Activated naive CD4-positive, alpha-beta T cell treated with anti-CD3 and anti-CD28 coated beads, Interleukin-2, amount 10 ng/mL, durations not matched to agents 7 days and 5 days (primary cell): ENCODE measurements around the gene STPG1.

ENCODE experiments used
- CTCF ChIA-PET: fragments of 350-600 bp; sonication (Branson Sonifier 250); formaldehyde crosslinking; loops from one replicate; lab custom pipeline; 2021; ENCODE audit warnings: antibody characterized with exemption; lab: Charles Lee
- DNase-seq: peaks from one replicate; pipeline ENCODE4 v3.0.0-alpha.2; 2020
- H3K27ac Mint-ChIP-seq: one replicate; pipeline ENCODE4 v1.8.0; 2021; ENCODE audit warnings: mild to moderate bottlenecking, moderate library complexity, mixed read lengths
- H3K27me3 Mint-ChIP-seq: one replicate; pipeline ENCODE4 v1.8.0; 2021; ENCODE audit warnings: mild to moderate bottlenecking, mixed read lengths
- H3K36me3 Mint-ChIP-seq: one replicate; pipeline ENCODE4 v1.8.0; 2021; ENCODE audit warnings: mixed read lengths
- H3K4me1 Mint-ChIP-seq: one replicate; pipeline ENCODE4 v1.8.0; 2021; ENCODE audit warnings: mixed read lengths
- H3K4me3 Mint-ChIP-seq: one replicate; pipeline ENCODE4 v1.8.0; 2021; ENCODE audit warnings: mild to moderate bottlenecking, moderate library complexity, mixed read lengths
- H3K9me3 Mint-ChIP-seq: one replicate; pipeline ENCODE4 v1.8.0; 2021; ENCODE audit warnings: mixed read lengths

Gene STPG1

GRCh38 chr1:24329331-24329730 lies 84.3 kb downstream of the STPG1 start:
- CTCF ChIA-PET = no interaction called here
- Mint-ChIP-seq H3K4me1 (no peaks in the 10 kb centered on the region), H3K36me3 (no peaks in the 10 kb centered on the region), H3K27ac (no peak overlapping the region), H3K4me3 (no peak overlapping the region), H3K27me3 (peaks cover 88% of the 10 kb centered on the region), H3K9me3 (no peaks in the 10 kb centered on the region)
- DNase-seq = no peak

- CTCF ChIA-PET = interaction anchor here (0.5 kb wide), 1 partner anchor 331 kb away, joined by 3 read pairs; no protein-coding TSS in a partner anchor
- H3K4me3 Mint-ChIP-seq = no peak overlapping the region
- peaks cover 7% of the 10 kb centered on the region for H3K4me1 Mint-ChIP-seq
- no peak overlapping the region for H3K27ac Mint-ChIP-seq
- no peak for DNase-seq
- H3K36me3 Mint-ChIP-seq = no peaks in the 10 kb centered on the region
- no peaks in the 10 kb centered on the region for H3K9me3 Mint-ChIP-seq
- peaks cover 95% of the 10 kb centered on the region for H3K27me3 Mint-ChIP-seq
These were observed 85.7 kb downstream of the STPG1 start for GRCh38 chr1:24327891-24328290.

GRCh38 chr1:24327486-24327885 lies 86.1 kb downstream of the STPG1 start:
- Mint-ChIP-seq H3K4me1 (peaks cover 11% of the 10 kb centered on the region), H3K9me3 (no peaks in the 10 kb centered on the region), H3K36me3 (no peaks in the 10 kb centered on the region), H3K4me3 (no peak overlapping the region), H3K27ac (no peak overlapping the region), H3K27me3 (peaks cover 95% of the 10 kb centered on the region)
- no peak for DNase-seq
- CTCF ChIA-PET = interaction anchor here (0.5 kb wide), 1 partner anchor 330 kb away, joined by 3 read pairs; no protein-coding TSS in a partner anchor

- H3K9me3 Mint-ChIP-seq = no peaks in the 10 kb centered on the region
- no peak overlapping the region for H3K27ac Mint-ChIP-seq
- H3K27me3 Mint-ChIP-seq = peaks cover 95% of the 10 kb centered on the region
- no peak overlapping the region for H3K4me3 Mint-ChIP-seq
- CTCF ChIA-PET = interaction anchor here (3.3 kb wide), 1 partner anchor 66 kb away, joined by 16 read pairs; no protein-coding TSS in a partner anchor
- H3K4me1 Mint-ChIP-seq = peaks cover 24% of the 10 kb centered on the region
- no peaks in the 10 kb centered on the region for H3K36me3 Mint-ChIP-seq
- no peak for DNase-seq
These were observed 87.8 kb downstream of the STPG1 start for GRCh38 chr1:24325587-24326449.

GRCh38 chr1:24324903-24325302 lies 88.7 kb downstream of the STPG1 start:
- Mint-ChIP-seq H3K4me1 (peaks cover 33% of the 10 kb centered on the region), H3K27me3 (peaks cover 97% of the 10 kb centered on the region), H3K36me3 (no peaks in the 10 kb centered on the region), H3K4me3 (no peak overlapping the region), H3K27ac (no peak overlapping the region), H3K9me3 (no peaks in the 10 kb centered on the region)
- no peak for DNase-seq
- CTCF ChIA-PET = interaction anchor here (3.3 kb wide), 1 partner anchor 67 kb away, joined by 16 read pairs; no protein-coding TSS in a partner anchor

GRCh38 chr1:24323281-24323680 lies 90.3 kb downstream of the STPG1 start:
- DNase-seq = no peak
- Mint-ChIP-seq H3K4me1 (peaks cover 47% of the 10 kb centered on the region), H3K4me3 (no peak overlapping the region), H3K27me3 (peaks cover 97% of the 10 kb centered on the region), H3K9me3 (no peaks in the 10 kb centered on the region), H3K27ac (no peak overlapping the region), H3K36me3 (no peaks in the 10 kb centered on the region)
- CTCF ChIA-PET = interaction anchor here (3.3 kb wide), 1 partner anchor 68 kb away, joined by 16 read pairs; no protein-coding TSS in a partner anchor

GRCh38 chr1:24322470-24323177 lies 91.0 kb downstream of the STPG1 start:
- Mint-ChIP-seq H3K27ac (peak overlapping the region; percentile 75), H3K4me1 (peaks cover 48% of the 10 kb centered on the region), H3K27me3 (peaks cover 97% of the 10 kb centered on the region), H3K4me3 (peak overlapping the region; percentile 69), H3K9me3 (no peaks in the 10 kb centered on the region), H3K36me3 (no peaks in the 10 kb centered on the region)
- DNase-seq = no peak
- CTCF ChIA-PET = interaction anchor here (2.8 to 3.3 kb wide), 3 partner anchors 62 to 121 kb away, joined by 10 to 16 read pairs (median 11); no protein-coding TSS in a partner anchor

- H3K9me3 Mint-ChIP-seq = no peaks in the 10 kb centered on the region
- H3K4me1 Mint-ChIP-seq = peaks cover 48% of the 10 kb centered on the region
- CTCF ChIA-PET = interaction anchor here (1.2 to 3.3 kb wide), 4 partner anchors 63 to 120 kb away, joined by 4 to 16 read pairs (median 10); no protein-coding TSS in a partner anchor
- no peaks in the 10 kb centered on the region for H3K36me3 Mint-ChIP-seq
- peak overlapping the region; percentile 69 for H3K4me3 Mint-ChIP-seq
- DNase-seq = peak; percentile 85
- peaks cover 100% of the 10 kb centered on the region for H3K27me3 Mint-ChIP-seq
- H3K27ac Mint-ChIP-seq = peak overlapping the region; percentile 75
These were observed 91.7 kb downstream of the STPG1 start for GRCh38 chr1:24321697-24322469.

GRCh38 chr1:24321126-24321525 lies 92.5 kb downstream of the STPG1 start:
- CTCF ChIA-PET = interaction anchor here (1.2 to 2.8 kb wide), 4 partner anchors 64 to 122 kb away, joined by 3 to 11 read pairs (median 7); no protein-coding TSS in a partner anchor
- Mint-ChIP-seq H3K36me3 (no peaks in the 10 kb centered on the region), H3K27ac (no peak overlapping the region), H3K4me1 (peaks cover 48% of the 10 kb centered on the region), H3K4me3 (no peak overlapping the region), H3K9me3 (no peaks in the 10 kb centered on the region), H3K27me3 (peaks cover 100% of the 10 kb centered on the region)
- peak; percentile 25 for DNase-seq

GRCh38 chr1:24319962-24320361 lies 93.6 kb downstream of the STPG1 start:
- no peaks in the 10 kb centered on the region for H3K9me3 Mint-ChIP-seq
- CTCF ChIA-PET = interaction anchor here (0.5 to 2.8 kb wide), 8 partner anchors 30 to 124 kb away, joined by 3 to 11 read pairs (median 4); no protein-coding TSS in a partner anchor
- no peak overlapping the region for H3K27ac Mint-ChIP-seq
- peaks cover 100% of the 10 kb centered on the region for H3K27me3 Mint-ChIP-seq
- H3K4me1 Mint-ChIP-seq = peaks cover 48% of the 10 kb centered on the region
- H3K4me3 Mint-ChIP-seq = no peak overlapping the region
- DNase-seq = no peak
- H3K36me3 Mint-ChIP-seq = no peaks in the 10 kb centered on the region

GRCh38 chr1:24319312-24319863 lies 94.2 kb downstream of the STPG1 start, which contains the start of gene GRHL3:
GRHL3 (plus strand) TSS chr1:24319357; CDS start chr1:24319552, 195 bp downstream.
- H3K9me3 Mint-ChIP-seq = no peaks in the 10 kb centered on the region
- H3K27me3 Mint-ChIP-seq = peaks cover 97% of the 10 kb centered on the region
- H3K36me3 Mint-ChIP-seq = no peaks in the 10 kb centered on the region
- H3K4me3 Mint-ChIP-seq = no peak within 1 kb of the TSS
- peaks cover 48% of the 10 kb centered on the region for H3K4me1 Mint-ChIP-seq
- no peak within 1 kb of the TSS for H3K27ac Mint-ChIP-seq
- CTCF ChIA-PET = interaction anchor here (0.6 to 1.7 kb wide), 5 partner anchors 29 to 74 kb away, joined by 3 to 6 read pairs (median 3); no protein-coding TSS in a partner anchor
- DNase-seq = no peak

GRCh38 chr1:24318615-24319311 lies 94.8 kb downstream of the STPG1 start:
- CTCF ChIA-PET = interaction anchor here (0.6 to 1.7 kb wide), 4 partner anchors 29 to 74 kb away, joined by 3 to 6 read pairs (median 3); no protein-coding TSS in a partner anchor
- DNase-seq = no peak
- Mint-ChIP-seq H3K36me3 (no peaks in the 10 kb centered on the region), H3K4me3 (no peak overlapping the region), H3K9me3 (no peaks in the 10 kb centered on the region), H3K27me3 (peaks cover 91% of the 10 kb centered on the region), H3K4me1 (peaks cover 48% of the 10 kb centered on the region), H3K27ac (no peak overlapping the region)
